AG10803 (cell line): ENCODE data around the gene SIPA1L2.

Source experiments
- DNase-seq: peaks from one replicate; pipeline ENCODE4 v3.0.0; 2010; ENCODE audit warnings: low read depth
- H3K4me3 ChIP-seq: 2 replicates; pipeline ENCODE4 v1.5.1; 2011; ENCODE audit warnings: mild to moderate bottlenecking, low read length, control low read depth
- CTCF ChIP-seq: conservative IDR thresholded peaks from 2 replicates; pipeline ENCODE4 v1.5.1; 2011; ENCODE audit warnings: mild to moderate bottlenecking, low read length, control low read depth, inconsistent platforms

SIPA1L2 gene

GRCh38 chr1:232630894-232631195, 912 bp upstream of the SIPA1L2 start:
- DNase-seq = no peak
- no peak for TF ChIP-seq CTCF
- H3K4me3 ChIP-seq = peak overlapping the region; percentile 66

- TF ChIP-seq CTCF = no peak
- H3K4me3 ChIP-seq = peak overlapping the region; percentile 74
- no peak for DNase-seq
These were observed 485 bp downstream of the SIPA1L2 start for GRCh38 chr1:232629250-232630046.

- peak; percentile 59 for TF ChIP-seq CTCF
- H3K4me3 ChIP-seq = peak overlapping the region; percentile 74
- DNase-seq = peak; percentile 54
These were observed 1.3 kb downstream of the SIPA1L2 start for GRCh38 chr1:232628335-232629249.

DNA sequence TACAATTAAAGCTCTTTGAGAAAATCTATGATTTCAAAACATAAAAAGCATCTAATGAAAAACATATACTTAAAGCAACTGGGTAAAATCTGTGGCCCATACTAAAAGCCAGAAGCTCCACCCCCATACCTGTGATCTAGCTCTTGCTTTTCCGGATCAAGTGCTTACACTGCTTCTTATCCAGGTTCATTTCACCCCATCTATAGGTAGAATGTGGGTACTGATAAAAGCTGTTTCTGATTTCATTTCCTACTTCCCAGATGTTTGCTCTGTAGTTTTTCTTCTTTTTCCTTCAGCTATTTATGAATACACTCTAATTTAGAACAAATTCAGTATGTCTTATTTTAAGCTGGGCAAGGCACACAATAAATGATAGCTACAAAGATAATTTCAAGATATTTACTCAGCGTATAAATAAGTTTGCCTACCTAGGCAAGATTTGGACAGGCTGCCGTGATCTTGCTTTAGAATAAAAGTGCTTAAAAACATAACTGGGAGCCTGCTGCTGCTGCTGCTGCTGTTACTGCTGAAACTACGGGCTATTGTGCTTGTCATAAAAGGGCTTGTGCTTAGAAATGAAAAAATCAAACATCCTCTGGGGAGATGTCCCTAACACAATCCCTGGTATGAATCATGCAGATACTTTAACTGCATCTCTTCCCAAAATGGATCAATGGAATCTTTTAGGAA, 2.1 kb downstream of the SIPA1L2 start:
- TF ChIP-seq CTCF = peak; percentile 47
- H3K4me3 ChIP-seq = peak overlapping the region; percentile 74
- peak; percentile 34 for DNase-seq

GRCh38 chr1:232627171-232627570, 2.8 kb downstream of the SIPA1L2 start:
- TF ChIP-seq CTCF = no peak
- no peak for DNase-seq
- H3K4me3 ChIP-seq = no peak overlapping the region

DNA sequence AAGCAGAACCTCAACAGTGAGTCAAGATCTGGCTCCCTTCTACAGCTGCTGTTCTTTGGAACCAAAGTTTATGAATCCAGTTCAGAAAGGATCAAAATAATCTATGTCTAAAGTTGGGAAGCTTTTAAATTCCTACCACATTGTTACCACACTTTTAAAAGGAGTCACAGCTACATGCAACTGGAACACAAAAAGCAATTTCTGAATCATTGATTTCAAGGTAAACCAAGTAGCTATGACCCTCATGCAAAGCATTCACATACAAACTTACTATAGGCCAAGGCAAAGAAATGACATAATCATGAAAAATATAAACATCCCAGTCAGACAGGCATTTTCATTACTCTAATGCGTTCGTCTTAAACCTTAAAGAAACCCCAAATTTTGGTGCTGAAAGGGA, 3.5 kb downstream of the SIPA1L2 start:
- TF ChIP-seq CTCF = no peak
- no peak overlapping the region for H3K4me3 ChIP-seq
- DNase-seq = no peak
